Ishikawa (cell line): ENCODE data around the gene MUC5AC.

Source experiments
- CREB1 ChIP-seq: IDR thresholded peaks from 2 replicates; pipeline ENCODE4 v1.6.1; 2012; ENCODE audit warnings: low read depth
- EP300 ChIP-seq: IDR thresholded peaks from 2 replicates; pipeline ENCODE4 v1.6.1; 2012; ENCODE audit warnings: borderline replicate concordance
- MAX ChIP-seq: IDR thresholded peaks from 2 replicates; pipeline ENCODE4 v1.6.1; 2012
- RAD21 ChIP-seq: IDR thresholded peaks from 2 replicates; pipeline ENCODE4 v1.6.1; 2012; ENCODE audit warnings: low read depth
- TAF1 ChIP-seq: IDR thresholded peaks from 2 replicates; pipeline ENCODE4 v1.6.1; 2012; ENCODE audit warnings: low read depth, mild to moderate bottlenecking
- TF ChIP-seq, protein P1 (sequence below): IDR thresholded peaks from 2 replicates; pipeline ENCODE4 v1.6.1; 2012; ENCODE audit warnings: low read depth, mild to moderate bottlenecking

GRCh38 chr11:1112351-1113191 lies 45.2 kb upstream of the MUC5AC start:
- TF ChIP-seq CREB1 (no peak), EP300 (no peak), TAF1 (no peak), RAD21 (no peak), MAX (no peak)
- TF ChIP-seq, protein P1, sequence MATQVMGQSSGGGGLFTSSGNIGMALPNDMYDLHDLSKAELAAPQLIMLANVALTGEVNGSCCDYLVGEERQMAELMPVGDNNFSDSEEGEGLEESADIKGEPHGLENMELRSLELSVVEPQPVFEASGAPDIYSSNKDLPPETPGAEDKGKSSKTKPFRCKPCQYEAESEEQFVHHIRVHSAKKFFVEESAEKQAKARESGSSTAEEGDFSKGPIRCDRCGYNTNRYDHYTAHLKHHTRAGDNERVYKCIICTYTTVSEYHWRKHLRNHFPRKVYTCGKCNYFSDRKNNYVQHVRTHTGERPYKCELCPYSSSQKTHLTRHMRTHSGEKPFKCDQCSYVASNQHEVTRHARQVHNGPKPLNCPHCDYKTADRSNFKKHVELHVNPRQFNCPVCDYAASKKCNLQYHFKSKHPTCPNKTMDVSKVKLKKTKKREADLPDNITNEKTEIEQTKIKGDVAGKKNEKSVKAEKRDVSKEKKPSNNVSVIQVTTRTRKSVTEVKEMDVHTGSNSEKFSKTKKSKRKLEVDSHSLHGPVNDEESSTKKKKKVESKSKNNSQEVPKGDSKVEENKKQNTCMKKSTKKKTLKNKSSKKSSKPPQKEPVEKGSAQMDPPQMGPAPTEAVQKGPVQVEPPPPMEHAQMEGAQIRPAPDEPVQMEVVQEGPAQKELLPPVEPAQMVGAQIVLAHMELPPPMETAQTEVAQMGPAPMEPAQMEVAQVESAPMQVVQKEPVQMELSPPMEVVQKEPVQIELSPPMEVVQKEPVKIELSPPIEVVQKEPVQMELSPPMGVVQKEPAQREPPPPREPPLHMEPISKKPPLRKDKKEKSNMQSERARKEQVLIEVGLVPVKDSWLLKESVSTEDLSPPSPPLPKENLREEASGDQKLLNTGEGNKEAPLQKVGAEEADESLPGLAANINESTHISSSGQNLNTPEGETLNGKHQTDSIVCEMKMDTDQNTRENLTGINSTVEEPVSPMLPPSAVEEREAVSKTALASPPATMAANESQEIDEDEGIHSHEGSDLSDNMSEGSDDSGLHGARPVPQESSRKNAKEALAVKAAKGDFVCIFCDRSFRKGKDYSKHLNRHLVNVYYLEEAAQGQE = no peak
